ENCODE results near the gene EWSR1. TPM values are rescaled to one million over a fixed set of nuclear protein-coding genes. Genes with fewer than 3 reads are reported as not detected.

The EWSR1 gene
- polyA plus RNA-seq, 3 donors, result 81.2 to 280 (median 136) TPM

GRCh38 chr22:29275819-29276565 is 7.9 kb downstream of the EWSR1 start:
- Histone ChIP-seq H3K36me3 (replicated peaks in 1 of 2; ENCODE audit: control insufficient read depth in 1 of 2, insufficient read depth in 2 of 2, low read length in 2 of 2) (peaks cover 88 to 98% of the 10 kb centered on the region in 2 donors), H3K4me1 (ENCODE audit: control insufficient read depth in 1 of 2, insufficient read depth in 2 of 2, low read length in 2 of 2) (peaks cover under 1 to 9% of the 10 kb centered on the region in 2 donors), H4K20me1 (ENCODE audit: insufficient read depth, low read length) (peaks cover 100% of the 10 kb centered on the region), H3K9me3 (replicated peaks in 1 of 2; ENCODE audit: control insufficient read depth in 1 of 2, insufficient read depth in 1 of 2, low read length in 2 of 2) (no peaks in the 10 kb centered on the region), H3K27ac (ENCODE audit: low read depth in 1 of 2, low read length in 2 of 2) (peak overlapping the region in 1 of 2 donors; percentile 22), H3K4me2 (replicated peaks; ENCODE audit: extremely low read depth, low read length, poor library complexity, severe bottlenecking) (no peak overlapping the region), H3K79me2 (ENCODE audit: insufficient read depth, low read length) (peaks cover 97% of the 10 kb centered on the region), H2AFZ (ENCODE audit: insufficient read depth, low read depth, low read length, poor library complexity, severe bottlenecking) (no peak overlapping the region), H3K27me3 (ENCODE audit: control insufficient read depth in 2 of 2, insufficient read depth in 2 of 2, low read length in 2 of 2) (no peaks in the 10 kb centered on the region), H3K4me3 (replicated peaks in 1 of 3; ENCODE audit: low read depth in 2 of 3, low read length in 3 of 3) (no peak overlapping the region), H3K9ac (ENCODE audit: insufficient read depth, low read length, poor library complexity, severe bottlenecking) (no peak overlapping the region)
- Mint-ChIP-seq H3K36me3 (peaks cover 82 to 95% of the 10 kb centered on the region in 2 donors), H3K4me1 (peaks cover 13% of the 10 kb centered on the region), H3K27ac (peak overlapping the region in 2 of 7 donors; percentile 4 to 21), H3K27me3 (ENCODE audit: low read depth in 3 of 3) (no peaks in the 10 kb centered on the region), H3K9me3 (no peaks in the 10 kb centered on the region), H3K4me3 (no peak overlapping the region)
- no peak for DNase-seq
- TF ChIP-seq, protein P1, sequence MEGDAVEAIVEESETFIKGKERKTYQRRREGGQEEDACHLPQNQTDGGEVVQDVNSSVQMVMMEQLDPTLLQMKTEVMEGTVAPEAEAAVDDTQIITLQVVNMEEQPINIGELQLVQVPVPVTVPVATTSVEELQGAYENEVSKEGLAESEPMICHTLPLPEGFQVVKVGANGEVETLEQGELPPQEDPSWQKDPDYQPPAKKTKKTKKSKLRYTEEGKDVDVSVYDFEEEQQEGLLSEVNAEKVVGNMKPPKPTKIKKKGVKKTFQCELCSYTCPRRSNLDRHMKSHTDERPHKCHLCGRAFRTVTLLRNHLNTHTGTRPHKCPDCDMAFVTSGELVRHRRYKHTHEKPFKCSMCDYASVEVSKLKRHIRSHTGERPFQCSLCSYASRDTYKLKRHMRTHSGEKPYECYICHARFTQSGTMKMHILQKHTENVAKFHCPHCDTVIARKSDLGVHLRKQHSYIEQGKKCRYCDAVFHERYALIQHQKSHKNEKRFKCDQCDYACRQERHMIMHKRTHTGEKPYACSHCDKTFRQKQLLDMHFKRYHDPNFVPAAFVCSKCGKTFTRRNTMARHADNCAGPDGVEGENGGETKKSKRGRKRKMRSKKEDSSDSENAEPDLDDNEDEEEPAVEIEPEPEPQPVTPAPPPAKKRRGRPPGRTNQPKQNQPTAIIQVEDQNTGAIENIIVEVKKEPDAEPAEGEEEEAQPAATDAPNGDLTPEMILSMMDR (IDR thresholded peaks at IDR 0.05), result no peak
- WGBS (ENCODE audit: insufficient coverage), result no CpG with 5 or more reads among the region's 3 CpGs
- intact Hi-C loops (cut with micrococcal nuclease), result no loop called here

DNA sequence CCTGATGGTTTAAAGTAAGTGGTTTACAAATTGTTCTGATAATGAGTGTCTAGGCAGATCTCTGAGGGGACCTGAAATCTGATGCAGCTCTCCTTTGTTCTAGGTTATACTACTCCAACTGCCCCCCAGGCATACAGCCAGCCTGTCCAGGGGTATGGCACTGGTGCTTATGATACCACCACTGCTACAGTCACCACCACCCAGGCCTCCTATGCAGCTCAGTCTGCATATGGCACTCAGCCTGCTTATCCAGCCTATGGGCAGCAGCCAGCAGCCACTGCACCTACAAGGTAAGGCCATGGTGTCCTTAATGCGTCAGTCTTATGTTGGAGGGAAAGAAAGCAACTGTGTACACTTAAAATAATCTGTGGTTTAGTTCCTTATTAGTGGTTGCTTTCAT is 9.9 kb downstream of the EWSR1 start:
- peaks cover 97% of the 10 kb centered on the region for H3K79me2 ChIP-seq (ENCODE audit: insufficient read depth, low read length)
- H3K27ac Mint-ChIP-seq, result peak overlapping the region in 1 of 7 donors; percentile 34
- intact Hi-C loops (cut with micrococcal nuclease), result no loop called here
- H3K9me3 Mint-ChIP-seq, result no peaks in the 10 kb centered on the region
- no peak overlapping the region for H3K27ac ChIP-seq (ENCODE audit: low read depth in 1 of 2, low read length in 2 of 2)
- peaks cover 89 to 98% of the 10 kb centered on the region in 2 donors for H3K36me3 ChIP-seq (replicated peaks in 1 of 2; ENCODE audit: control insufficient read depth in 1 of 2, insufficient read depth in 2 of 2, low read length in 2 of 2)
- TF ChIP-seq, protein P1 (IDR thresholded peaks at IDR 0.05), result no peak
- no peak overlapping the region for H3K9ac ChIP-seq (ENCODE audit: insufficient read depth, low read length, poor library complexity, severe bottlenecking)
- peaks cover 85 to 99% of the 10 kb centered on the region in 2 donors for H3K36me3 Mint-ChIP-seq
- DNase-seq, result no peak
- peaks cover 100% of the 10 kb centered on the region for H4K20me1 ChIP-seq (ENCODE audit: insufficient read depth, low read length)
- H3K27me3 Mint-ChIP-seq (ENCODE audit: low read depth in 3 of 3), result peaks cover 0 to 2% (median 0%) of the 10 kb centered on the region in 3 donors
- H3K4me3 Mint-ChIP-seq, result no peak overlapping the region
- H3K4me1 Mint-ChIP-seq, result peaks cover 4% of the 10 kb centered on the region
- WGBS (ENCODE audit: insufficient coverage), result no CpG with 5 or more reads among the region's 1 CpG
- H2AFZ ChIP-seq (ENCODE audit: insufficient read depth, low read depth, low read length, poor library complexity, severe bottlenecking), result no peak overlapping the region
- no peak overlapping the region for H3K4me3 ChIP-seq (replicated peaks in 1 of 3; ENCODE audit: low read depth in 2 of 3, low read length in 3 of 3)
- H3K9me3 ChIP-seq (replicated peaks in 1 of 2; ENCODE audit: control insufficient read depth in 1 of 2, insufficient read depth in 1 of 2, low read length in 2 of 2), result no peaks in the 10 kb centered on the region
- H3K4me2 ChIP-seq (replicated peaks; ENCODE audit: extremely low read depth, low read length, poor library complexity, severe bottlenecking), result no peak overlapping the region
- H3K27me3 ChIP-seq (ENCODE audit: control insufficient read depth in 2 of 2, insufficient read depth in 2 of 2, low read length in 2 of 2), result no peaks in the 10 kb centered on the region
- no peaks in the 10 kb centered on the region for H3K4me1 ChIP-seq (ENCODE audit: control insufficient read depth in 1 of 2, insufficient read depth in 2 of 2, low read length in 2 of 2)
